AG09309 (cell line): ENCODE results near the gene TGM3.

Experiments
- DNase-seq: peaks from one replicate; pipeline ENCODE4 v3.0.0-alpha.2; 2010; ENCODE audit warnings: low read depth
- H3K4me3 ChIP-seq: 2 replicates; pipeline ENCODE4 v1.5.1; 2011; ENCODE audit warnings: mild to moderate bottlenecking, low read depth, low read length, moderate library complexity; ENCODE audit not compliant: control insufficient read depth
- CTCF ChIP-seq: IDR thresholded peaks from 2 replicates; pipeline ENCODE4 v1.5.1; 2011; ENCODE audit warnings: mild to moderate bottlenecking, low read depth, low read length, inconsistent platforms; ENCODE audit not compliant: insufficient read depth, control insufficient read depth; ENCODE audit errors: missing control alignments

TGM3 gene, protein sequence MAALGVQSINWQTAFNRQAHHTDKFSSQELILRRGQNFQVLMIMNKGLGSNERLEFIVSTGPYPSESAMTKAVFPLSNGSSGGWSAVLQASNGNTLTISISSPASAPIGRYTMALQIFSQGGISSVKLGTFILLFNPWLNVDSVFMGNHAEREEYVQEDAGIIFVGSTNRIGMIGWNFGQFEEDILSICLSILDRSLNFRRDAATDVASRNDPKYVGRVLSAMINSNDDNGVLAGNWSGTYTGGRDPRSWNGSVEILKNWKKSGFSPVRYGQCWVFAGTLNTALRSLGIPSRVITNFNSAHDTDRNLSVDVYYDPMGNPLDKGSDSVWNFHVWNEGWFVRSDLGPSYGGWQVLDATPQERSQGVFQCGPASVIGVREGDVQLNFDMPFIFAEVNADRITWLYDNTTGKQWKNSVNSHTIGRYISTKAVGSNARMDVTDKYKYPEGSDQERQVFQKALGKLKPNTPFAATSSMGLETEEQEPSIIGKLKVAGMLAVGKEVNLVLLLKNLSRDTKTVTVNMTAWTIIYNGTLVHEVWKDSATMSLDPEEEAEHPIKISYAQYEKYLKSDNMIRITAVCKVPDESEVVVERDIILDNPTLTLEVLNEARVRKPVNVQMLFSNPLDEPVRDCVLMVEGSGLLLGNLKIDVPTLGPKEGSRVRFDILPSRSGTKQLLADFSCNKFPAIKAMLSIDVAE

DNA sequence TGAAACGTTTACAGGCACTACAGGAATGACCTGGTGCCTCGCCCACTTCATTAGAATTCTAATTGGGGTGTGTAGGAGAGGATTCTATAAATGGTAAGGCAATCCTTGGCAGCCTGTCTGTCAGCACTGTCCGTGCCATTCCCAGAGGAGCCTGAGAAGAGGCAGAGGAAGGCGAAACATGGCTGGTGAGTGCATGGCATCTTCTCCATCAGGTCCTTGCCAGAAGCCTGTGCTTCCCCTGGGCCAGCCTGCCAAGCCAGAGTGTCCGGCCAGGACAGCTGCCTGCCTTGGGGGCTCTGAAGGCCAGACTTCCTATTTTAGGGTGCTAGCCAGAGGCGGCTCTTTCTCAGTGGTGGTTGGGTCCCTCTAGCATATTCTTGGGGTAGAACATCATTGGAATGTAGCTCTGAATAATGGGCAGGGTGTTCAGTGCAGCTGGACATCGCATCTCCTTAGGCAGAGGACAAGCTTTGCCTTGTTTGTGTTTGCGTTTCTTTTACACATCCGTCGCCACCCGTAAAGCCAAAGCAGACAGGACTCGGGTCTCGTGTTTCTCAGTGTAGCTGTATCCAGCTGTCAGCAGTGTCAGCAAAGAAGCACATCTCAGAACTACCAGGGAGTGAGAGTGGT, at the start of gene TGM3:
Gene TGM3 (plus strand): TSS at position 116 of the 630 bp plus-strand sequence. CDS start 63 bp downstream, at position 179.
- no peak for DNase-seq
- H3K4me3 ChIP-seq = no peak within 1 kb of the TSS
- no peak for TF ChIP-seq CTCF

DNA sequence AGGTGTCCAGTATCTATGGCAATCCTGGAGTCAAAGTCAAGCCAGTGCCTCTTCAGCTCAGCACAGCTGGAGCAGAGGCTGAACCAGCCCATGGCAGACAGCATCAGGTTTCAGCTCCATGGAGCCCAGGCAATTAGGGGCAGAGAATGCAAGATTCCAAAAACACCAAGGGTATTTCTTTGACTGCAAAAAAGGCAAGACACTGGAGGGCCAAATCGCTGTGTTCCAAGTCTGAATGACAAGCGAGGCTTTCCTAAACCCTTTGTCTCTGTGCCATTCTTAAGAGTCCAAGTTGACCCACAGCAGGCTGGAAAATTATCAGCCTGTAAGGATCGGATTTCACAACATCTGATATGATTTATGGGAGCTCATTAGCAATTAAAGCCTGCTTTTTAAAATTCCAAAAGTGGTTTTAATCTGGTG, 49.7 kb upstream of the TGM3 start:
- no peak for DNase-seq
- TF ChIP-seq CTCF = no peak
- H3K4me3 ChIP-seq = no peak overlapping the region

- no peak for DNase-seq
- no peak overlapping the region for H3K4me3 ChIP-seq
- TF ChIP-seq CTCF = no peak
These were observed 47.0 kb upstream of the TGM3 start for GRCh38 chr20:2248837-2249236.

DNA sequence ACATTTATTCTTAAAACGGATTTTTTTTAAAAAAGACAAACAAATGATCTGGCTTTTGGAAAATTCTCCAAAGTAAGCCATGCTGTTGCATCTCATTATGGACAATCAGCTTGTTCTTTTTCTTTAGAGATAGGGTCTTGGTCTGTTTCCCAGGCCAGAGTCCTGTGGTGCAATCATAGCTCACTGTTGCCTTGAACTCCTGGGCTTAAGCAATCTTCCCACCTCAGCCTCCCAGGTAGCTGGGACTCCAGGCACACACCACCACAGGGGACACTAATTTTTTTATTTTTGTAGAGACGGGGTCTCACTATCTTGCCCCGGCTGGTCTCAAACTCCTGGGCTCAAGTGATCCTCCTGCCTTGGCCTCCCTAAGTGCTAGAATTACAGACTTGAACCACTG, 45.9 kb upstream of the TGM3 start:
- H3K4me3 ChIP-seq = no peak overlapping the region
- DNase-seq = no peak
- TF ChIP-seq CTCF = no peak

GRCh38 chr20:2252419-2252997, 43.3 kb upstream of the TGM3 start:
- no peak for DNase-seq
- TF ChIP-seq CTCF = no peak
- H3K4me3 ChIP-seq = no peak overlapping the region

DNA sequence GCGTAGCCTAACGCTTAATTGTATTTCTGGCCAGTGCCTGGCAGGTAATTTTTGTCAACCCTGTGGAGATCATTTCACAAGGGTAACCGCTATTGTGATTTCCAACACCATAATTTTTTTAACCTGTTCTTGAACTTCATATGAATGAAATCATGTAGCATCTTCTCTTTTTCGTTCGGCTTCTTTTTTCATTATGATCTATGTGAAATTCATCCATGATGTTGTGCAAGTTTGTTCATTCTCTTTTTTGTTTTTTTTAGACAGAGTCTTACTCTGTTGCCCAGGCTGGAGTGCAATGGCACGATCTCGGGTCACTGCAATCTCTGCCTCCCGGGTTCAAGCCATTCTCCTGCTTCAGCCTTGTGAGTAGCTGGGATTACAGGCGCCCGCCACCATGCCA, 42.5 kb upstream of the TGM3 start:
- DNase-seq = no peak

More for the DNA sequence above, 42.5 kb upstream of the TGM3 start:
- TF ChIP-seq CTCF = no peak
- no peak overlapping the region for H3K4me3 ChIP-seq
